Measurements from ENCODE around the gene SLC25A26.

DNA sequence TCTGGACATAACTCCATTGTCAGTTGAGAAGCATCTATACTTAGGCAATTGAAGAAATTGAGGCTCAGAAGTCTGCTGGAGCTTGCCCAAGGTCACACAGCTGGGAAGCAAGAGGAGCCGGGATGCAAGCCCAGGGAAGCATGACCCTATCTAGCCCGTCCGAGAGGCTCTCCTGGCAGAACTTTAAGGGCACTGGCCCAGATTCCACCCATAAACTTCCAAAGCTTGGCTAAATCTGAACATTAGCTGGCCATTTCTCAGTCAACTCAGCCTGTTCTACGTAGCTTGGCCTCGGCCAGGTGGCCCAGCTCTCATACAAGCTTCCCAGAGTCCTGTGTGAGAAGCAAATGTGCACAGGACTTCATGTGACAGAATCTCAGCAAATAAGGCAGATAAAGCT lies 204.2 kb downstream of the SLC25A26 start:
- TF ChIP-seq POLR2A (IDR thresholded peaks at IDR 0.05), result no peak
- TF ChIP-seq, protein P1, sequence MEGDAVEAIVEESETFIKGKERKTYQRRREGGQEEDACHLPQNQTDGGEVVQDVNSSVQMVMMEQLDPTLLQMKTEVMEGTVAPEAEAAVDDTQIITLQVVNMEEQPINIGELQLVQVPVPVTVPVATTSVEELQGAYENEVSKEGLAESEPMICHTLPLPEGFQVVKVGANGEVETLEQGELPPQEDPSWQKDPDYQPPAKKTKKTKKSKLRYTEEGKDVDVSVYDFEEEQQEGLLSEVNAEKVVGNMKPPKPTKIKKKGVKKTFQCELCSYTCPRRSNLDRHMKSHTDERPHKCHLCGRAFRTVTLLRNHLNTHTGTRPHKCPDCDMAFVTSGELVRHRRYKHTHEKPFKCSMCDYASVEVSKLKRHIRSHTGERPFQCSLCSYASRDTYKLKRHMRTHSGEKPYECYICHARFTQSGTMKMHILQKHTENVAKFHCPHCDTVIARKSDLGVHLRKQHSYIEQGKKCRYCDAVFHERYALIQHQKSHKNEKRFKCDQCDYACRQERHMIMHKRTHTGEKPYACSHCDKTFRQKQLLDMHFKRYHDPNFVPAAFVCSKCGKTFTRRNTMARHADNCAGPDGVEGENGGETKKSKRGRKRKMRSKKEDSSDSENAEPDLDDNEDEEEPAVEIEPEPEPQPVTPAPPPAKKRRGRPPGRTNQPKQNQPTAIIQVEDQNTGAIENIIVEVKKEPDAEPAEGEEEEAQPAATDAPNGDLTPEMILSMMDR (IDR thresholded peaks at IDR 0.05), result no peak

All from body of pancreas (tissue), 4 donors.